Measurements from ENCODE around the gene HARS1. TPM values are rescaled to one million over a fixed set of nuclear protein-coding genes. Genes with fewer than 3 reads are reported as not detected.

Gene HARS1
- total and polyA plus RNA-seq, 2 of the 13 experiments (the other 11 are each of a cell fraction or from before 2014, with no cell fraction given): 36.9 to 66.2 TPM

- TF ChIP-seq BCLAF1 (IDR thresholded peaks at IDR 0.05): no peak
- no peak for TF ChIP-seq TCF7L2 (IDR thresholded peaks at IDR 0.05; ENCODE audit: low read depth, low read length)
- no peak for TF ChIP-seq HNRNPUL1 (IDR thresholded peaks at IDR 0.05; ENCODE audit: low read depth, low read length)
- TF ChIP-seq ZNF275 (CRISPR knock-in tag; IDR thresholded peaks at IDR 0.05; ENCODE audit: borderline replicate concordance): peak; percentile 94
- TF ChIP-seq MAFK (conservative IDR thresholded peaks at IDR 0.05 in 1 of 2, IDR thresholded peaks at IDR 0.05 in 1 of 2; ENCODE audit: low read length in 2 of 2): no peak
- peak; percentile 81; the same call in 1 of the 2 replicates for TF ChIP-seq ZNF879 (CRISPR knock-in tag; IDR thresholded peaks at IDR 0.05)
- TF ChIP-seq GPBP1L1 (CRISPR knock-in tag; IDR thresholded peaks at IDR 0.05): no peak
- no peak for TF ChIP-seq AKAP8 (CRISPR knock-in tag; IDR thresholded peaks at IDR 0.05)
- TF ChIP-seq ZNF777 (CRISPR knock-in tag; IDR thresholded peaks at IDR 0.05): peak; percentile 52
- no peak for TF ChIP-seq AGO1 (IDR thresholded peaks at IDR 0.05; ENCODE audit: low read depth, low read length, poor library complexity, severe bottlenecking)
- TF ChIP-seq EHMT2 (IDR thresholded peaks at IDR 0.05; ENCODE audit: borderline replicate concordance, low read depth, low read length): no peak
- TF ChIP-seq RFX5 (IDR thresholded peaks at IDR 0.05; ENCODE audit: low read depth, low read length): peak; percentile 9; the same call in 1 of the 2 replicates
- TF ChIP-seq SP5 (CRISPR knock-in tag; IDR thresholded peaks at IDR 0.05; ENCODE audit: borderline replicate concordance, low read depth): no peak
- no peak for TF ChIP-seq ADNP (CRISPR knock-in tag; IDR thresholded peaks at IDR 0.05)
- TF ChIP-seq ZUFSP (CRISPR knock-in tag; IDR thresholded peaks at IDR 0.05; ENCODE audit: borderline replicate concordance): no peak
- TF ChIP-seq TAF15 (IDR thresholded peaks at IDR 0.05; ENCODE audit: low read depth, low read length, poor library complexity, severe bottlenecking): no peak
- peak; percentile 72; the same call in 1 of the 2 replicates for TF ChIP-seq ESRRA (CRISPR knock-in tag; IDR thresholded peaks at IDR 0.05; ENCODE audit: low read depth)
These were observed at the start of gene HARS1, which contains the start of gene HARS2 (continued) for GRCh38 chr5:140690941-140691924.
